AML-193 (cell line): ENCODE measurements around the gene MOB3B.

Experiments used
- DNase-seq, 2 experiments: peaks; one replicate each; lab custom pipeline; 2025; lab: John Stamatoyannopoulos, UW

The MOB3B gene

DNA sequence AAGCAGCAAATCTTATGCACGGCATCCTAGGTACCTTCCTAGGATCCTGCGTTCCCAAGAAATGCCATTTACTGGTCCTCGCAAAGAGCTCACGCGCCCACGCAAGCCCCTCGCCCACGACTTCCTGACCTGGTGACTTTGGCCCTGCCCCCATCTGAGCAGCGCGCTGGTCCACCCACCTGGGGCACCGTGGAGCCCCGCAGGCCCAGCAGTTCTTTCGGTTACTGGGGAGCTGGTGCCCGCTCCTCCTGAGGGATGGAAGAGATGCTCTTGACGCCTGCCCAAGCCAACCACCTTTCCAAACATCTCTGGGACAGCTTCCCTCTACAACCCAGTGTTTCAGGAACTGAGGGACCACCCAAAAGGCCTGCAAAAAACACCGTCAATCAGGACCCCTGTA lies 249.4 kb downstream of the MOB3B start:
- no peak for DNase-seq

DNA sequence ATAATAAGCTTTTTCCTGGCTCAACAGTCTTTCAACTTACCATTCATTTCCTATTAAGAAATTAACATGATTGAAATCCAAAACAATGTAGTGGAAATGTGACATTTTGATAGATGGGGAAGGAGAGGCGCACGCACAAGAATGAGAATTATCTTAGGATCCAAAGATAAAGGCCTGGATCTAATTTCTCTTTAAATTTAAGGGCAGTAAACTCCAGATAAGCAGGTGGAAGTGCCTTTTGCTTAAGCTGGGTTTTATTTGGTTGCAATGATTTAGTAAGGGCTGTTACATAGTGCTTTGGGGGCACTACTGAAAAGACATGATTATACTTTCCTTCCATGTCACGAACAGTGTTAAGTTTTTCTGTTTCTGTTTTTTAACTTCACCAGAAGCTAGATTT lies 250.0 kb downstream of the MOB3B start:
- DNase-seq, result no peak

DNA sequence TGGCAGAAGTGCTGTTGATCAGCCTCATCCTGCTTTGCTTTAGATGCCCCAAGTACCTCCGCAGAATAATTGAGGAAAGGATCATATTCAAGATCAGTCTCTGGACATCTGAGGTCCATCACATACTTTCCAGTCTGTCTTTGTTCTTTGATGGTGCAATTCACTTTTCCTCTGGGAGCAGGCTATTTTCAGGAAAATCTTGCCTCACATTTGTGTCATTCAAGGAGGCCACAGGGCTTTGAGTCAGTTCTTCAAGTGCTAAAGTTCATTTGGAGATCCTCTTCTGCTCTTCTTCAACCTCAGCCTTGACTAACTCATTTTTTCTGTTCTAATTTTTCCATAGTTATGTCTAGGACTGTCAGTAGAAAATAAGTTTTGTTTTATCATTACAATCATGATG lies 251.2 kb downstream of the MOB3B start:
- no peak for DNase-seq

DNA sequence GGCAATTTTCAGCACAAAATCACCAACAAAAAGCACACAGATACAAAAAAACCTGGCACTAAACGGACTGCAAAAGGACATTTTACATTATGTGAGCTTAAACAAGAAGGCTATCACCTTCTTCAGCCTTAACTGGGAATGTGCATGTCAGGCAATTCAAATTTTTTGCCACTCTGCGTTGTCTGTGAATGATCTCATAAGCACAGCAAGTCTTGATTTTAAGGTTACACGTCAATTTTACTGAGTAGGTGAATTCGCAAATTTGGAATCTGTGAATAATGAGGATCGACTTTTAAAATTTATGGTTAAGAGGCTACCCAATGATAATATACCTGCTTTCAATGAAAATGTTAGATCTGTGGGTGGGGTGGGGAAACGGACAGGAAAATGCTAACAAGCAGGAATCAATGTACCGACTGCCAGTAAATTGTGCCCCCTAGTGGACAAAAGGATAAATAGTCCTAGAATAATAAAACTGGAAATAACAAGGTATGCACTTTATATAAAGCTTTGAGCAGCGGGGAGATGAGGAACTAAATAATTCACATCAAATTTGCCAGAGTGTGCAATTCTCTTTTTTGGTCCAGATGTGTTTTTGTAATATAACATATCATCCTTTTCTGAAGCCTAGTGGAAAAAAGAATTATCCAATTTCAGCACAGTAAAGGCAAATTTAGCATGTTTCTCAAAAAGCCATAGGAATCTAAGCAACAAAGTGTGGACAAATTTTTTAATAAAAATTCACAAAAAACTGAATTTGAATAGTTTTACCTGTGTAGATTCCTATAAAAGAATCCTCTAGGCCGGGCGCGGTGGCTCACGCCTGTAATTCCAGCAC lies 253.2 kb downstream of the MOB3B start:
- peak; percentile 44 to 48 for DNase-seq
